Daoy (cell line): ENCODE measurements around the gene CTSZ. TPM values are rescaled to one million over a fixed set of nuclear protein-coding genes. Genes with fewer than 3 reads are reported as not detected.

Experiments used
- total RNA-seq: library from RNA; depleted of rRNA; stranded (reverse); fragments of >200 nt; shearing (Covaris generic); gene quantifications from 2 replicates; pipeline ENCODE4 v1.2.3, GENCODE V29; 2014; rRNA removed

Gene CTSZ
- total RNA-seq, 1 experiment from 2014 or later = 127 TPM

Other genes starting within 250 kb of the CTSZ start
- 1.3 and 3.1 TPM in 2 replicates for gene GNAS-AS1, start 156.4 kb downstream of the CTSZ start, total RNA-seq
- 286 and 344 TPM in 2 replicates for gene GNAS, start 154.5 kb downstream of the CTSZ start, total RNA-seq
- gene NELFCD, start 26.0 kb downstream of the CTSZ start, total RNA-seq = 33.6 and 40.3 TPM in 2 replicates
- gene TUBB1, start 12.2 kb upstream of the CTSZ start, total RNA-seq = not detected in 2 replicates
- gene ATP5F1E, start 25.1 kb upstream of the CTSZ start, total RNA-seq = 26.1 and 44.4 TPM in 2 replicates
- 85.1 and 128 TPM in 2 replicates for gene PRELID3B, start 35.5 kb upstream of the CTSZ start, total RNA-seq
- not detected in 2 replicates for gene ZNF831, start 156.6 kb upstream of the CTSZ start, total RNA-seq